Tibial artery (tissue), 4 donors: ENCODE measurements around the gene PAOX.

ENCODE experiments used
- DNase-seq, 2 donors: peaks; one replicate each; pipeline ENCODE4 v3.0.0-alpha.2; 2019
- H3K27ac ChIP-seq, 2 donors: fragments of 200-600 bp; sonication (generic) in 1 of 2; 1 replicate in 1 of 2; 2 replicates in 1 of 2; pipeline ENCODE4 v1.5.1; 2018 to 2019; ENCODE audit warnings: mild to moderate bottlenecking in 1 of 2
- H3K27me3 ChIP-seq, 2 donors: fragments of 200-600 bp; sonication (generic) in 1 of 2; one replicate each; pipeline versions ENCODE4 v1.5.1 to v1.6.0; 2016 to 2019
- H3K36me3 ChIP-seq, 3 donors: fragments of 200-600 bp; sonication (generic) in 2 of 3; one replicate each; pipeline ENCODE4 v1.5.1; 2016 to 2019; ENCODE audit warnings: mild to moderate bottlenecking in 2 of 3
- H3K4me1 ChIP-seq, 4 donors: fragments of 200-600 bp; sonication (generic) in 2 of 4; 1 replicate in 3 of 4; 2 replicates in 1 of 4; pipeline ENCODE4 v1.5.1; 2016 to 2019
- H3K4me3 ChIP-seq, 2 donors: fragments of 200-600 bp; sonication (generic) in 1 of 2; 1 replicate in 1 of 2; 2 replicates in 1 of 2; pipeline ENCODE4 v1.5.1; 2018 to 2019; ENCODE audit warnings: mild to moderate bottlenecking in 2 of 2
- H3K9me3 ChIP-seq, 3 donors: fragments of 200-600 bp; sonication (generic) in 1 of 3; one replicate each; pipeline ENCODE4 v1.5.1; 2016 to 2019
- intact Hi-C: fragments of 100-400 bp; cut with DNase I; formaldehyde crosslinking; loops from one replicate; pipeline ENCODE4 v1.15.0; 2023; ENCODE audit warnings: low total_unique reads
- TF ChIP-seq, protein P1 (sequence below), 2 experiments: fragments of 200-600 bp in 1 of 2; fragments of 450-650 bp in 1 of 2; IDR thresholded peaks; one replicate each; pipeline ENCODE4 v1.5.1; 2017 to 2019; ENCODE audit warnings: antibody characterized with exemption in 2 of 2, mild to moderate bottlenecking in 1 of 2, moderate library complexity in 1 of 2

PAOX gene

DNA sequence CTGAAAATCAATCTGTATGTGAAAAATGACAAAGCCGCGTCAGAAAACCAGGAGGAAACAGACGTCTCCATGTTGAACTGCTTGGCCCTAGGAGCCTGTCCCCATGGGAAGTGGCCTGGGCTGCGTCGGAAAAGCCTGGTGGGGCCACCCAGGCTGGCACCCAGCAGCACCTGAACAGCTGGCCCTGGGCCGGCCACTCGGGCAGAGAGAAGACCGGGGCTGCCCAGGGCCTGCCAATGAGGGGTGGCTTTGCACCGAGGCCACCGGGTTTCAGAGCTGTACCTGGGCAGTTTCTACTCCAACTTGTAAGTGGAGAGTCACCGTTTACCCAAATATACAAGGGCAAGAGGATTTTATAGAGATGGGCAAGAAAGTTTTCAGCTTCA is 20.1 kb upstream of the PAOX start:
- H3K27me3 ChIP-seq: peaks cover 0 to 5% of the 10 kb centered on the region in 2 donors
- H3K36me3 ChIP-seq: peaks cover 0 to 28% (median 26%) of the 10 kb centered on the region in 3 donors
- intact Hi-C loops: no loop called here
- peaks cover 0 to 26% (median 16%) of the 10 kb centered on the region in 4 donors for H3K4me1 ChIP-seq
- H3K9me3 ChIP-seq: no peaks in the 10 kb centered on the region
- H3K27ac ChIP-seq: no peak overlapping the region
- H3K4me3 ChIP-seq: no peak overlapping the region
- TF ChIP-seq, protein P1, sequence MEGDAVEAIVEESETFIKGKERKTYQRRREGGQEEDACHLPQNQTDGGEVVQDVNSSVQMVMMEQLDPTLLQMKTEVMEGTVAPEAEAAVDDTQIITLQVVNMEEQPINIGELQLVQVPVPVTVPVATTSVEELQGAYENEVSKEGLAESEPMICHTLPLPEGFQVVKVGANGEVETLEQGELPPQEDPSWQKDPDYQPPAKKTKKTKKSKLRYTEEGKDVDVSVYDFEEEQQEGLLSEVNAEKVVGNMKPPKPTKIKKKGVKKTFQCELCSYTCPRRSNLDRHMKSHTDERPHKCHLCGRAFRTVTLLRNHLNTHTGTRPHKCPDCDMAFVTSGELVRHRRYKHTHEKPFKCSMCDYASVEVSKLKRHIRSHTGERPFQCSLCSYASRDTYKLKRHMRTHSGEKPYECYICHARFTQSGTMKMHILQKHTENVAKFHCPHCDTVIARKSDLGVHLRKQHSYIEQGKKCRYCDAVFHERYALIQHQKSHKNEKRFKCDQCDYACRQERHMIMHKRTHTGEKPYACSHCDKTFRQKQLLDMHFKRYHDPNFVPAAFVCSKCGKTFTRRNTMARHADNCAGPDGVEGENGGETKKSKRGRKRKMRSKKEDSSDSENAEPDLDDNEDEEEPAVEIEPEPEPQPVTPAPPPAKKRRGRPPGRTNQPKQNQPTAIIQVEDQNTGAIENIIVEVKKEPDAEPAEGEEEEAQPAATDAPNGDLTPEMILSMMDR (IDR thresholded peaks at IDR 0.05): no peak
- no peak for DNase-seq

DNA sequence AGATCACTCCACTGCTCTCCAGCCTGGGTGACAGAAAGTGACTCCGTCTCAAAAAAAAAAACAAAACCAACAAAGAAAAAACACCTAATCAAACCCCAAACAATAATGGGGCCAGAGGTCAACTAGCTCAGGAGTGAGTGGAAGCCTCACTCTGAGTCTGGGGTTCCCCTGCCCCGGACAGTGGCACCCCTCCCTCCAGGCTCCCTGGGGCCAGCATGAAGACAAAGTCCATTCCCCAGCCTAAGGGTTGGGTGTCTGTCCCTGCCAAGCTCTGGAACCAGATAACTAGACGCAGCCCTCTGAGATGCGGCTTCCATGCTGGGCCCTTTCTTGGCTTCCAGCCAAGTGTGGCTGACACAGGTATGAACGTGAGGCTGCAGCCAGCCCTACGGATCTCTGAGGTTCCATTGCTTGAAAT is 19.5 kb upstream of the PAOX start:
- Histone ChIP-seq H3K27me3 (peaks cover 0 to 5% of the 10 kb centered on the region in 2 donors), H3K9me3 (no peaks in the 10 kb centered on the region), H3K4me1 (peaks cover 0 to 26% (median 16%) of the 10 kb centered on the region in 4 donors), H3K27ac (no peak overlapping the region), H3K36me3 (peaks cover 6 to 34% (median 33%) of the 10 kb centered on the region in 3 donors), H3K4me3 (no peak overlapping the region)
- intact Hi-C loops: no loop called here
- TF ChIP-seq, protein P1 (IDR thresholded peaks at IDR 0.05): no peak
- DNase-seq: no peak

DNA sequence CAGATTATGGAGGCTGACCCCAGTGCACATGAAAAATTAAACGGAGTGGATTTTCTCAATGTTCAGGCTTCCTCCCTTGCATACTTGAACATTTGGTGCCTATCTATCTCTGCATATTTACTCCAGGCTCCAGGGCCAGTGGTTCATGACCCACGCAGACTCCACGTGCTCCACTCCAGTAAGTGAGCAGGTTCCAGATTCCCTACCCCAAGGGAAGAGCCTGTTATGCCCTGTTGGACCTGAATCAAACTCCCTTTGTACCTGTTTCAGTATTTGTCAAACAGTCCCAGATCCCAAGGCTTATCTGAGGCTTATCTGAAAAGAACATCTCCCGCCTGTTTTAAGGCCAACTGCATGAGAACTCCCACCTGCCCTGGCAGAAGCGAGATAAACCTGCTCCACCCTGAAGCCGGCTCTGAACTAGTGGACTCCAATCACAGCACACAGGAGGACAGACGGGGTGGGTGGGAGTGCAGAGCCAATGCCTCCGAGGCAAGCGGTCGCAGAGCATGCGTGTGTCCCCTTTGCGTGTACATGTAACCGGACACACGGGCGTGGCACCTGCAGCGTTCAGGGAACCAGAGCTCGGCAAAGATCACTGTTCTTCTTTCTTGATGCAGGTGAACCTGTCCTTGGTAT is 19.0 kb upstream of the PAOX start:
- no peak overlapping the region for H3K27ac ChIP-seq
- peaks cover 0 to 24% (median 16%) of the 10 kb centered on the region in 4 donors for H3K4me1 ChIP-seq
- intact Hi-C loops: no loop called here
- no peak overlapping the region for H3K4me3 ChIP-seq
- no peaks in the 10 kb centered on the region for H3K9me3 ChIP-seq
- DNase-seq: no peak
- TF ChIP-seq, protein P1 (IDR thresholded peaks at IDR 0.05): no peak
- H3K36me3 ChIP-seq: peaks cover 12 to 39% (median 37%) of the 10 kb centered on the region in 3 donors
- peaks cover 0 to 3% of the 10 kb centered on the region in 2 donors for H3K27me3 ChIP-seq

DNA sequence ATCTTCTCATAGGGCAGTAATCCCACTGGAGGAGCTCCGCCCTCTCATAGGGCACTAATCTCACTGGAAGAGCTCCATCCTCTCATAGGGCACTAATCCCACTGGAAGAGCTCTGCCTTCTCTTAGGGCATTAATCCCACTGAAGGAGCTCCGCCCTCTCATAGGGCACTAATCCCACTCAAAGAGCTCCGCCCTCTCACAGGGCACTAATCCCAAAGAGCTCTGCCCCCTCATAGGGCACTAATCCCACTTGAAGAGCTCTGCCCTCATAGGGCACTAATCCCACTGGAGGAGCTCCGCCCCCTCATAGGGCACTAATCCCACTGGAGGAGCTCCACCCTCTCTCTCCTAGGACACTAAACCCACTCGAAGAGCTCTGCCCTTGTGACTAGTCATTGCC is 17.8 kb upstream of the PAOX start:
- Histone ChIP-seq H3K27me3 (peaks cover 0 to 3% of the 10 kb centered on the region in 2 donors), H3K36me3 (peaks cover 18 to 51% (median 45%) of the 10 kb centered on the region in 3 donors), H3K4me1 (peaks cover 0 to 17% (median 15%) of the 10 kb centered on the region in 4 donors), H3K27ac (no peak overlapping the region), H3K4me3 (no peak overlapping the region), H3K9me3 (no peaks in the 10 kb centered on the region)
- intact Hi-C loops: no loop called here
- no peak for DNase-seq
- TF ChIP-seq, protein P1 (IDR thresholded peaks at IDR 0.05): no peak

DNA sequence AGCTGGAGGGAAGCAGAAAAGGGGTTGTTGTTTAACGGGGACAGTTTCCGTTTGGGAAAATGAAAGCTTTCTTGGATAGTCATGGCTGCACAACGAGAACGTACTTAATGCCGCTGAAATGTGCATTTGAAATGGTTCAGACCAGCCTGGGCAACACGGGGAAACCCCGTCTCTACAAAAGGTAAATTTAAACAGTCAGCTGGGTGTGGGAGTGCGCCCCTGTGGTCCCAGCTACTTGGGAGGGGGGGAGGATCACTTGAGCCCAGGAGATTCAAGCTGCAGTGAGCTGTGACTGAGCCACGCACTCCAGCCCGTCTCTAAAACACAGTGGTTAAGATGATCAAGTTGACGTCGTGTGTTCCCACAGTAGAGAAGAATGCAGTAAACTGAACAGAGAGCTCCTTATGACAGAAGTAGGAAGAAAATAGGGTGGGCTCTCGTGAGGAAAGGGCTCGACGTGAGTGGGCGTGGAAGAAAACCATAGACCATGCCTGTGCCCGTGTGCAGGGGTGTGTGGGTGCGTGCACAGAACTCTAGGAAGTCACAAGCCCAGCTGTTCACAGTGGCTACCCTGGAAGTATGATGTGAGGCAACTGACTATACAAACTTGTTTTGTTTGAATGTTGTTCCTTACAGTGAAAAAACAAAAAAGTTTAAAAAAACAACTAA is 17.2 kb upstream of the PAOX start:
- Histone ChIP-seq H3K9me3 (no peaks in the 10 kb centered on the region), H3K36me3 (peaks cover 24 to 58% (median 52%) of the 10 kb centered on the region in 3 donors), H3K4me3 (no peak overlapping the region), H3K4me1 (peaks cover 0 to 10% (median 9%) of the 10 kb centered on the region in 4 donors), H3K27me3 (peaks cover 0 to under 1% of the 10 kb centered on the region in 2 donors), H3K27ac (no peak overlapping the region)
- TF ChIP-seq, protein P1 (IDR thresholded peaks at IDR 0.05): no peak
- no peak for DNase-seq
- intact Hi-C loops: no loop called here
